ENCODE data around the gene SGTA.
A peak's percentile ranks its signal among the peaks of the same experiment; 100 is the strongest.
"Not testable (repeated sequence)": the region's sequence is repeated elsewhere in the genome, so short reads cannot be mapped to it uniquely, and the experiment has no call there.

SGTA gene, protein sequence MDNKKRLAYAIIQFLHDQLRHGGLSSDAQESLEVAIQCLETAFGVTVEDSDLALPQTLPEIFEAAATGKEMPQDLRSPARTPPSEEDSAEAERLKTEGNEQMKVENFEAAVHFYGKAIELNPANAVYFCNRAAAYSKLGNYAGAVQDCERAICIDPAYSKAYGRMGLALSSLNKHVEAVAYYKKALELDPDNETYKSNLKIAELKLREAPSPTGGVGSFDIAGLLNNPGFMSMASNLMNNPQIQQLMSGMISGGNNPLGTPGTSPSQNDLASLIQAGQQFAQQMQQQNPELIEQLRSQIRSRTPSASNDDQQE

GRCh38 chr19:2782936-2783780 lies at the start of gene SGTA:
TSS of gene SGTA (minus strand) at chr19:2783273. CDS start at chr19:2769068, 14,205 bp downstream.
- DNase-seq: peak; percentile 99 to 100 (median 99)

DNA sequence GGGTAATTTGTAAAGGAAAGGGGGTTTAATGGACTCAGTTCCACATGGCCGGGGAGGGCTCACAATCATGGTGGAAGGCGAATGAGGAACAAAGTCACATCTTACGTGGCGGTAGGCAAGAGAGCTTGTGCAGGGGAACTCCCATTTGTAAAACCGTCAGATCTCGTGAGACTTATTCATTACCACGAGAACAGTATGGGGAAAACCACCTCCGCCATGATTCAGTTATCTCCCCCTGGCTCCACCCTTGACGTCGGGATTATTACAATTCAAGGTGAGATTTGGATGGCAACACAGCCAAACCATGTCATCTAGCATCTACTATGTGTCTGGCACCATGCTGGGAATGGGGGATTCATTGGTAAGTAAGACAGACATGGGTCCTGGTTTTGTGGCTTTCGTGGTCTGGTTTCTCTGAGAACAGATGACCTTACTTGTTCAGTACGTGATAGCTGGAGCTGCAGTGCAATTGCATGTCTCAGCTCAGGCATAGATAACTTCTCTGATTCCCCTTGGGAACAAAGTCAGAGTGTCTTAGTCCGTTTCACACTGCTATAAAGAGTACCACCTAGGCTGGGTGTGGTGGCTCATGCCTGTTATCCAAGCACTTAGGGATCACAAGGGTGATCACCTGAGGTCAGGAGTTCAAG lies 44.9 kb upstream of the SGTA start:
- DNase-seq: no peak

- no peak for DNase-seq
Observed at GRCh38 chr19:2827022-2827421, 43.9 kb upstream of the SGTA start.

- no peak for DNase-seq
Observed at GRCh38 chr19:2824129-2824528, 41.1 kb upstream of the SGTA start.

DNA sequence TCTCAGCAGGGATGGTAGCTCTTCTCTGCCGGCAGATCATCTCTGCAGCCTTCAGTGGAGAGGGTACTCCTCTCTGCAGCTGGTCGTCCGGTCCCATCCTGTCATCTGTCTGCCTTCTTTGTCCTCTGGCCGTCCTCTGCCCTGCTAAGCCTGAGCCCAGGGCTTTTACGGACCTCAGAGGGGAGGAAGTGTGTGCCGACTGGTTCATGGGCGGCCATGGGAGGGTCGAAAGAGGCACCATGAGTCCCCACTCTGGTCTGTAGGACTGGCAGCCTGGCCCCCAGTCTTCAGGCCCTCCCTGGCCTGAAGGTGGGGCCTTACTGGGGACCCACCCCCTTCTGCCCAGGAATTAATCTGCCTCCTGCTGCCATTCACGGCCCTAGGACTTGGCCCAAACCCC lies 40.6 kb upstream of the SGTA start:
- no peak for DNase-seq

DNA sequence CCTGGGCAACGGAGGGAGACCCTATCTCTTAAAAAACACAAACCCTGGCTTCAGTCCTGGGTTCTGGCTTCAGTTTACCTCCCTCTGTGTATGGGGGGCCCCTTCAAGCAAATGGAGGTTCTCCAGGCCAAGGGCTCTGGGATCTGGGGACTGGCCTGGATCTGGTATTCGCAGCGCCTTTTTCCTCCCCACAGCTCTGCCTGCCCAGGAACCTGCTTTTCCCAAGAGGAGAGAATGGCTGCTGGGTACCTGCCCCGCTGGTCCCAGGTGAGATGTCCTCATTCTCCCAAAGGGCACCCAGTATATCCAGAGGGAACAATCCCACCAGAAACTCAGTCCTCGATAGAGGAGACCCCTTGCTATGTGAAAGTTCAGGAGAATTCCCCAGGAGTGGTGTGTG lies 39.8 kb upstream of the SGTA start:
- no peak for DNase-seq

GRCh38 chr19:2820112-2820702 lies 37.1 kb upstream of the SGTA start:
- peak in 2 of 3 experiments; percentile 60 to 78 for DNase-seq

GRCh38 chr19:2819540-2820111 lies 36.6 kb upstream of the SGTA start, which contains the start of gene ZNF554:
TSS of gene ZNF554 (plus strand) at chr19:2819868. CDS start at chr19:2820072, 204 bp downstream.
- DNase-seq: peak; percentile 96 to 99 (median 98)

DNA sequence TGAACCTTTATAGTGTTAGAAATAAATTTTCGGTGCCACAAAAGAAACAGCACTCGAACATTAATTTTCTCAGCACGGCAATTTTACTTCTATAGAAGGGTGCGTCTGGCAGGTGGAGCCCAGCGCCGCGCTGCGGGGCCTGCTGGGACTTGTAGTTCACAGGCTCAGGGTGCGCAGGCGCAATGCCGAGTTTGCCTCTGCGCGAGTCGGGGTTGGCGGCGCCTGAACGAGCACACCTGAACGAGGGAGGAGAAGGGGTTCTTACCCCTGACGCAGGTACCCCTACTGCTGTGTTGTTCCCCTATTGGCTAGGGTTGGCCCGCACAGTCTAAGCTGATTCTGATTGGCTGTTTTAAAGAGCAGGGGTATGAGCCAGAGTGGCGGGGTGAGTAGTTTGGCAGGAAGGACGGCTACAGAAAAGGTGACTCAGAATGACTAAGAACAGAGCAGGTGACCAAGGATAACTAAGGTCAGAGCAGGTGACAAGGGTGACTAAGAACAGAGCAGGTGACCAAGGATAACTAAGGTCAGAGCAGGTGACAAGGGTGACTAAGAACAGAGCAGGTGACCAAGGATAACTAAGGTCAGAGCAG lies 34.3 kb upstream of the SGTA start:
- not testable (repeated sequence) for DNase-seq

GRCh38 chr19:2816641-2817040 lies 33.6 kb upstream of the SGTA start:
- no peak for DNase-seq

GRCh38 chr19:2815923-2816322 lies 32.9 kb upstream of the SGTA start:
- DNase-seq: no peak

DNA sequence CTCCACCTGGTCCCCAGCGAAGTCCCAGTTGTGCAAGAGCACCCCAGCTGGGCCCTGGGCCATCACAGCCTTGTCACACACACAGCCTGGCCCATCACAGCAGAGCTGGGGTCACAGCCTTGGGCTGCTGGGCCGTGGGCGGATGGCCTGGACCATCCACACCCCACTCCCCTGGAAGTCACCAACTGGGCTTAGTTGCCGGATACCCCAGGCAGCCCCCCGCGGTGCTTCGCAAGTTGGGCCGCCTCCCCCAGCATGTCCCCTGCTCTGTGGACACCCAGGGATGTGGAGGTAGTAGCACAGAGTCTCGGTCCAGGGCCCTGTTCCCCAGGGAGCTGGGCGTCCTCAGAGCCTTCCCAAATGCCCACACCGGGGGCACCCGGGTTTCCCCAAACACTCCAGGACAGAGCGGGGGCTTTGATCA lies 32.1 kb upstream of the SGTA start:
- DNase-seq: no peak

GRCh38 chr19:2814426-2814825 lies 31.4 kb upstream of the SGTA start:
- DNase-seq: no peak

GRCh38 chr19:2813235-2814160 lies 30.4 kb upstream of the SGTA start:
- DNase-seq: no peak

DNA sequence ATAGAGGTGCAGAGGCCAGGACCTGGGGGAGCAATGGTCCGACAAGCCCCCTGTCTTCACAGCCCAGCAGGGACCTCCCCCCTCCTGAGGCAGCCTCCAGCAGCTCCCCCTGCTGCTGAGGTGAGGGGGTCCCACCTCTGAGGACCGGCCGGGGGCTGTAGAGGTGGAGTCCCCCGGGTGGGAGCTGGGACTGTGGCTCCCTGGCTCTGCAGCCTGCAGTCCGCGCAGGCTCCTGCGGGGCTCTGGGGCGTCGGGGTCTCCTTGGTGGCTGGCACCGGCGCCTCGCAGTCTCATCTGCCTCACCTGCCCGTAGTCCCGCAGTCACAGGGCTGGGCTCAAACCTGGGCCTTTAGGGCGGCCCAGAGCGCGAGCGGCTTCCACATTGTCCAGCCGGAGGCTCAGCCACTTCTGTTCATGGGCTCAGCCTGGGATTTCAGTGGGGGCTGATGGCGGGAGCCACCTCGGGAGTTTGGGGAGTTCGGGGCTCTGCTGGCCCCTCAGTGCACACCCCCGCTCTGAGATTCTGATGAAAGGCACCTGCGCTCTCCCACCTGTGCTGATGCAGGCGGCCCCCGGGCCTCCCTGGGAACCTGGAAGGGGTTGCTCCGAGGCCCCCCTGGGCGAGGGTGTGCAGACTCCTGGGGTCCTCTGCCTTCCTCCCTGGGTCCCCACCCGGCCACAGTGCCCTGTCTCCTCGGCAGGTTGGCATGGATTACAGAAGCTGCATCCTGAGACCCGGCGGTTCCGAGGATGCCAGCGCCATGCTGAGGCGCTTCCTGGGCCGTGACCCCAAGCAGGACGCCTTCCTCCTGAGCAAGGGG lies 29.6 kb upstream of the SGTA start:
- no peak for DNase-seq

DNA sequence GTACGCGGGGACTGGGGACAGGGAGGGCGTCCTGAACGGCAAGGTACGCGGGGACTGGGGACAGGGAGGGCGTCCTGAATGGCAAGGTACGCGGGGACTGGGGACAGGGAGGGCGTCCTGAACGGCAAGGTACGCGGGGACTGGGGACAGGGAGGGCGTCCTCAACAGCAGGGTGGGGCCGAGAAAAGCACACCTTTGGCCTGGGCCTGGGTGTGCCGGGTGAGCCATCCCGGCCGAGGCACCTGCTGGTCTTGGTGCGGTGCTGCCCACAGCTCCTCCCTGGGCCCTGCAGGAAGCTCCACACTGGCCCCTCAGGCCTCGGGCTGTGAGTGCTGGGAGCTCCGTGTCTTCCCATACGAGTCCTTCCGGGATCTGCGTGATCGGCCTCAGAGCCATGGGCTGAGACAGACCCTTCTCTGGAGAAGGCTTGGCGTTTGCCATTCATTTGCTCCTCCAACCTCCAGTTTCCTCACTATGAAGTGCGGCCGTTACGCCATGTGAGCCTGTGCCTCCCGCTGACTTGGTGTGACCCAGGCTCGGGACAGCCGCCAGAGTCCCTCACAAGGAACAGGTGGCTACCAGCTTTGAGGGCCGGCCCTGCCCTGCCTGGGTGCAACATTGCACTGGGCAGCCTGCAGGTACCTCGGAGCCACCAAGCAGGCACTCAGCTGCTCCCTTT lies 28.8 kb upstream of the SGTA start:
- no peak for DNase-seq

- DNase-seq: no peak
Observed at GRCh38 chr19:2811221-2811722, 28.2 kb upstream of the SGTA start.

GRCh38 chr19:2810141-2811091 lies 27.3 kb upstream of the SGTA start:
- no peak for DNase-seq

Measured in NCI-H1417 (cell line).